LHCN-M2 (cell line): ENCODE data around the gene ZNF664. TPM values are rescaled to one million over a fixed set of nuclear protein-coding genes. Genes with fewer than 3 reads are reported as not detected.

Experiments
- DNase-seq: peaks from one replicate; pipeline ENCODE4 v3.0.0-alpha.2; 2012; ENCODE audit warnings: low read depth
- total RNA-seq: library from RNA; depleted of rRNA; stranded (reverse); fragments of >200 nt; gene quantifications from 2 replicates; pipeline ENCODE4 v1.2.3, GENCODE V29; 2014

Gene ZNF664
- total RNA-seq, 1 experiment from 2014 or later, result 43.2 TPM

- DNase-seq, result no peak
Observed at GRCh38 chr12:123958462-123958861, 14.6 kb upstream of the ZNF664 start.

GRCh38 chr12:123958876-123959275 is 14.1 kb upstream of the ZNF664 start:
- no peak for DNase-seq

GRCh38 chr12:123960029-123960735 is 12.8 kb upstream of the ZNF664 start:
- no peak for DNase-seq

- no peak for DNase-seq
Observed at GRCh38 chr12:123960856-123961255, 12.2 kb upstream of the ZNF664 start.

GRCh38 chr12:123961585-123962345 is 11.2 kb upstream of the ZNF664 start:
- no peak for DNase-seq

GRCh38 chr12:123962513-123962912 is 10.5 kb upstream of the ZNF664 start:
- DNase-seq, result no peak

- no peak for DNase-seq
Observed at GRCh38 chr12:123963821-123964220, 9.2 kb upstream of the ZNF664 start.

GRCh38 chr12:123965382-123965781 is 7.6 kb upstream of the ZNF664 start:
- no peak for DNase-seq

- DNase-seq, result peak; percentile 87
Observed at GRCh38 chr12:123966596-123966995, 6.4 kb upstream of the ZNF664 start.

GRCh38 chr12:123967121-123967586 is 5.9 kb upstream of the ZNF664 start:
- no peak for DNase-seq

GRCh38 chr12:123971449-123971769 is 1.6 kb upstream of the ZNF664 start:
- DNase-seq, result no peak

GRCh38 chr12:123971770-123972456 is 1.1 kb upstream of the ZNF664 start:
- DNase-seq, result peak; percentile 25

- no peak for DNase-seq
Observed at GRCh38 chr12:123973552-123974341, 732 bp downstream of the ZNF664 start.

GRCh38 chr12:123976227-123976826 is 3.3 kb downstream of the ZNF664 start:
- no peak for DNase-seq

- no peak for DNase-seq
Observed at GRCh38 chr12:123979566-123979965, 6.6 kb downstream of the ZNF664 start.

- DNase-seq, result no peak
Observed at GRCh38 chr12:123982269-123982668, 9.3 kb downstream of the ZNF664 start.

- peak; percentile 70 for DNase-seq
Observed at GRCh38 chr12:123983822-123984485, 10.9 kb downstream of the ZNF664 start.

- DNase-seq, result no peak
Observed at GRCh38 chr12:123984903-123985302, 11.9 kb downstream of the ZNF664 start.

GRCh38 chr12:123986374-123986965 is 13.5 kb downstream of the ZNF664 start:
- DNase-seq, result peak; percentile 44

GRCh38 chr12:123987022-123987421 is 14.0 kb downstream of the ZNF664 start:
- DNase-seq, result no peak
